HEK293T (cell line): ENCODE data around the gene WDR87.

Source experiments
- CTCF ChIA-PET: fragments of 350-600 bp; formaldehyde crosslinking; extraction: SDS; loops from one replicate; lab custom pipeline; 2021; ENCODE audit warnings: antibody characterized with exemption, inconsistent platforms; lab: Yijun Ruan, JAX
- POLR2A ChIA-PET: fragments of 350-600 bp; formaldehyde crosslinking; extraction: SDS; loops from one replicate; lab custom pipeline; 2020; ENCODE audit warnings: antibody characterized with exemption, inconsistent platforms; lab: Yijun Ruan, JAX
- DNase-seq: peaks from one replicate; pipeline ENCODE4 v3.0.0; 2012; ENCODE audit warnings: mixed read lengths; ENCODE audit errors: extremely low spot score
- ARNT ChIP-seq: fragments of 450-650 bp; IDR thresholded peaks from 2 replicates; pipeline ENCODE4 v1.6.1; 2017; ENCODE audit warnings: mild to moderate bottlenecking
- BHLHE40 ChIP-seq: fragments of 450-650 bp; IDR thresholded peaks from 2 replicates; pipeline ENCODE4 v1.6.1; 2016; ENCODE audit warnings: mild to moderate bottlenecking, moderate library complexity, borderline replicate concordance
- CTBP1 ChIP-seq: fragments of 450-650 bp; IDR thresholded peaks from 2 replicates; pipeline ENCODE4 v1.6.1; 2016; ENCODE audit warnings: borderline replicate concordance
- ELF4 ChIP-seq: fragments of 450-650 bp; IDR thresholded peaks from 2 replicates; pipeline ENCODE4 v1.6.1; 2017; ENCODE audit warnings: antibody characterized with exemption
- FOXA1 ChIP-seq: fragments of 450-650 bp; IDR thresholded peaks from 2 replicates; pipeline ENCODE4 v1.6.1; 2016; ENCODE audit warnings: mild to moderate bottlenecking
- FOXK2 ChIP-seq: fragments of 450-650 bp; IDR thresholded peaks from 2 replicates; pipeline ENCODE4 v1.6.1; 2016; ENCODE audit warnings: mild to moderate bottlenecking
- FOXM1 ChIP-seq: fragments of 450-650 bp; IDR thresholded peaks from 2 replicates; pipeline ENCODE4 v1.6.1; 2017; ENCODE audit warnings: mild to moderate bottlenecking, borderline replicate concordance
- HDGF ChIP-seq: fragments of 450-650 bp; IDR thresholded peaks from 2 replicates; pipeline ENCODE4 v1.6.1; 2017; ENCODE audit warnings: antibody characterized with exemption, borderline replicate concordance
- L3MBTL2 ChIP-seq: fragments of 450-650 bp; conservative IDR thresholded peaks from 2 replicates; pipeline ENCODE4 v1.6.1; 2016; ENCODE audit warnings: mild to moderate bottlenecking
- LEF1 ChIP-seq: fragments of 450-650 bp; IDR thresholded peaks from 2 replicates; pipeline ENCODE4 v1.6.1; 2017; ENCODE audit warnings: mild to moderate bottlenecking, borderline replicate concordance
- NFRKB ChIP-seq: fragments of 450-650 bp; IDR thresholded peaks from 2 replicates; pipeline ENCODE4 v1.6.1; 2016; ENCODE audit warnings: mild to moderate bottlenecking, moderate library complexity
- PKNOX1 ChIP-seq: fragments of 450-650 bp; IDR thresholded peaks from 2 replicates; pipeline ENCODE4 v1.6.1; 2016
- SP1 ChIP-seq: fragments of 450-650 bp; IDR thresholded peaks from 2 replicates; pipeline ENCODE4 v1.6.1; 2017
- SUZ12 ChIP-seq: fragments of 450-650 bp; IDR thresholded peaks from 2 replicates; pipeline ENCODE4 v1.6.1; 2016; ENCODE audit warnings: mild to moderate bottlenecking
- TARDBP ChIP-seq: fragments of 450-650 bp; IDR thresholded peaks from 2 replicates; pipeline ENCODE4 v1.6.1; 2016
- ZNF384 ChIP-seq: fragments of 450-650 bp; IDR thresholded peaks from 2 replicates; pipeline ENCODE4 v1.6.1; 2016

The WDR87 gene

GRCh38 chr19:37902668-37903067 lies 3.7 kb downstream of the WDR87 start:
- POLR2A ChIA-PET = interaction anchor here (0.6 to 1.7 kb wide), 2 partner anchors 101 to 500 kb away, joined by 4 to 12 read pairs; partner anchors contain the start of gene FAM98C
- CTCF ChIA-PET = interaction anchor here (0.6 to 1.2 kb wide), 8 partner anchors 47 to 322 kb away, joined by 3 to 6 read pairs (median 4); no protein-coding TSS in a partner anchor
- TF ChIP-seq FOXA1 (no peak), BHLHE40 (no peak), SP1 (no peak), SUZ12 (no peak), NFRKB (no peak), ELF4 (no peak), CTBP1 (no peak), LEF1 (no peak), L3MBTL2 (no peak), TARDBP (no peak), FOXM1 (no peak), ARNT (no peak), PKNOX1 (no peak)
- DNase-seq = peak; percentile 72

GRCh38 chr19:37899966-37900365 lies 6.4 kb downstream of the WDR87 start:
- ChIA-PET CTCF (no interaction called here), POLR2A (no interaction called here)
- DNase-seq = no peak
- TF ChIP-seq ARNT (no peak), BHLHE40 (no peak), FOXK2 (no peak), L3MBTL2 (no peak), FOXM1 (no peak), SUZ12 (no peak), SP1 (no peak), FOXA1 (no peak), ELF4 (no peak), TARDBP (no peak), LEF1 (no peak), NFRKB (no peak), PKNOX1 (no peak), HDGF (no peak), CTBP1 (no peak), ZNF384 (no peak)

- POLR2A ChIA-PET = interaction anchor here (1.5 kb wide), 1 partner anchor 245 kb away, joined by 3 read pairs; no protein-coding TSS in a partner anchor
- TF ChIP-seq CTBP1 (no peak), NFRKB (no peak), BHLHE40 (no peak), FOXK2 (no peak), ZNF384 (no peak), SUZ12 (no peak), HDGF (no peak), TARDBP (no peak), ARNT (no peak), LEF1 (no peak), FOXM1 (no peak), L3MBTL2 (no peak), PKNOX1 (no peak)
- CTCF ChIA-PET = interaction anchor here (0.6 to 0.7 kb wide), 2 partner anchors 20 to 273 kb away, joined by 3 to 4 read pairs; no protein-coding TSS in a partner anchor
- no peak for DNase-seq
Measured at GRCh38 chr19:37899453-37899852, 6.9 kb downstream of the WDR87 start.

GRCh38 chr19:37896180-37896579 lies 10.2 kb downstream of the WDR87 start:
- no peak for TF ChIP-seq SUZ12
- TF ChIP-seq ZNF384 = no peak
- TF ChIP-seq ELF4 = no peak
- no peak for TF ChIP-seq FOXA1
- no peak for TF ChIP-seq L3MBTL2
- no peak for TF ChIP-seq FOXM1
- TF ChIP-seq FOXK2 = no peak
- TF ChIP-seq BHLHE40 = no peak
- no peak for TF ChIP-seq HDGF
- no peak for TF ChIP-seq SP1
- ChIA-PET POLR2A (no interaction called here), CTCF (no interaction called here)
- no peak for DNase-seq

- no peak for DNase-seq
- POLR2A ChIA-PET = interaction anchor here (0.7 kb wide), 1 partner anchor 13 kb away, joined by 3 read pairs; the partner anchor contains the start of genes SIPA1L3 and WDR87
- TF ChIP-seq BHLHE40 (no peak), SP1 (no peak), LEF1 (no peak), ELF4 (no peak), NFRKB (no peak), PKNOX1 (no peak), L3MBTL2 (no peak), FOXA1 (no peak), SUZ12 (no peak), ARNT (no peak), ZNF384 (no peak), HDGF (no peak), FOXM1 (no peak), CTBP1 (no peak)
- CTCF ChIA-PET = no interaction called here
Measured at GRCh38 chr19:37893845-37894575, 12.4 kb downstream of the WDR87 start.
